Type B pancreatic cell (in vitro differentiated cells): ENCODE results near the gene GALNS. TPM values are rescaled to one million over a fixed set of nuclear protein-coding genes. Genes with fewer than 3 reads are reported as not detected.
"Not testable (repeated sequence)": the region's sequence is repeated elsewhere in the genome, so short reads cannot be mapped to it uniquely, and the experiment has no call there.

Experiments used
- DNase-seq: peaks from one replicate; pipeline ENCODE4 v3.0.0; 2021; ENCODE audit warnings: mixed read lengths; ENCODE audit not compliant: unreplicated experiment; ENCODE audit errors: extremely low spot score
- H3K27ac Mint-ChIP-seq: 2 replicates; pipeline ENCODE4 v1.8.0; 2021; ENCODE audit warnings: mild to moderate bottlenecking, mixed read lengths
- H3K27me3 Mint-ChIP-seq: 2 replicates; pipeline ENCODE4 v1.8.0; 2021; ENCODE audit warnings: mixed read lengths
- H3K36me3 Mint-ChIP-seq: 2 replicates; pipeline ENCODE4 v1.8.0; 2021; ENCODE audit warnings: mixed read lengths
- H3K4me1 Mint-ChIP-seq: one replicate; pipeline ENCODE4 v1.8.0; 2021; ENCODE audit warnings: mixed read lengths; ENCODE audit not compliant: unreplicated experiment
- H3K4me3 Mint-ChIP-seq: 2 replicates; pipeline ENCODE4 v1.8.0; 2021; ENCODE audit warnings: mild to moderate bottlenecking, mixed read lengths
- H3K9me3 Mint-ChIP-seq: 2 replicates; pipeline ENCODE4 v1.8.0; 2021; ENCODE audit warnings: mixed read lengths
- CTCF ChIP-seq: fragments of 200-600 bp; sonication (generic); conservative IDR thresholded peaks from 2 replicates; pipeline ENCODE4 v1.5.0; 2021; ENCODE audit warnings: antibody characterized with exemption, mild to moderate bottlenecking
- total RNA-seq: library from RNA; stranded (reverse); gene quantifications from 2 replicates; pipeline ENCODE4 v1.2.1, GENCODE V29; 2021; ENCODE audit warnings: low replicate concordance

Gene GALNS
- total RNA-seq, 1 donor from 2014 or later: 30.2 TPM

DNA sequence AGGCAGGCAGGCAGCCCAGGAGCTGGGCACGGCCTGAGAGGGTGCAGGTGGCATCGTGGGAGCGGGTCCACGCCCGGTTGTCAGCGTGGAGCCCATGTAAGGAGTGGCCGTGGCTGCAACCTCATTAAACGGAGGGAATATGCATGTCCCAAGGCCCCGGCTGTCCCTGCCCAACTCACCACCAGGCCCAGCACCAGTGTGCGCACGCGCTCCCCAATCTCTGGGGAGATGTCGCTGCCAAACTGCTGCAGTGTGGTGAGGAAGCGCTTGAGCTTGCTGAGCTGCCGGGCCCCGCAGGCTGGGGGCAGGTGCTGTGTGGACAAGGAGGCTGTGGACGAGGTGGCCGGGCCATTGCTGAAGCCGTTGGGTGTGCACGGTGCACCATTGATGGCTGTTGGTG lies 35.3 kb upstream of the GALNS start:
- Mint-ChIP-seq H3K4me3 (no peak overlapping the region), H3K27me3 (no peaks in the 10 kb centered on the region), H3K9me3 (no peaks in the 10 kb centered on the region), H3K36me3 (no peaks in the 10 kb centered on the region), H3K4me1 (no peaks in the 10 kb centered on the region), H3K27ac (no peak overlapping the region)
- no peak for DNase-seq
- no peak for TF ChIP-seq CTCF

- no peak for DNase-seq
- no peaks in the 10 kb centered on the region for H3K36me3 Mint-ChIP-seq
- no peaks in the 10 kb centered on the region for H3K9me3 Mint-ChIP-seq
- peak overlapping the region; percentile 29 for H3K27ac Mint-ChIP-seq
- H3K4me1 Mint-ChIP-seq: no peaks in the 10 kb centered on the region
- no peak for TF ChIP-seq CTCF
- no peak overlapping the region for H3K4me3 Mint-ChIP-seq
- H3K27me3 Mint-ChIP-seq: no peaks in the 10 kb centered on the region
Measured at GRCh38 chr16:88891083-88891482, 34.3 kb upstream of the GALNS start.

GRCh38 chr16:88889702-88890352 lies 33.1 kb upstream of the GALNS start:
- not testable (repeated sequence) for H3K27ac Mint-ChIP-seq, H3K4me3 Mint-ChIP-seq, H3K36me3 Mint-ChIP-seq, H3K4me1 Mint-ChIP-seq, DNase-seq, H3K27me3 Mint-ChIP-seq, H3K9me3 Mint-ChIP-seq

DNA sequence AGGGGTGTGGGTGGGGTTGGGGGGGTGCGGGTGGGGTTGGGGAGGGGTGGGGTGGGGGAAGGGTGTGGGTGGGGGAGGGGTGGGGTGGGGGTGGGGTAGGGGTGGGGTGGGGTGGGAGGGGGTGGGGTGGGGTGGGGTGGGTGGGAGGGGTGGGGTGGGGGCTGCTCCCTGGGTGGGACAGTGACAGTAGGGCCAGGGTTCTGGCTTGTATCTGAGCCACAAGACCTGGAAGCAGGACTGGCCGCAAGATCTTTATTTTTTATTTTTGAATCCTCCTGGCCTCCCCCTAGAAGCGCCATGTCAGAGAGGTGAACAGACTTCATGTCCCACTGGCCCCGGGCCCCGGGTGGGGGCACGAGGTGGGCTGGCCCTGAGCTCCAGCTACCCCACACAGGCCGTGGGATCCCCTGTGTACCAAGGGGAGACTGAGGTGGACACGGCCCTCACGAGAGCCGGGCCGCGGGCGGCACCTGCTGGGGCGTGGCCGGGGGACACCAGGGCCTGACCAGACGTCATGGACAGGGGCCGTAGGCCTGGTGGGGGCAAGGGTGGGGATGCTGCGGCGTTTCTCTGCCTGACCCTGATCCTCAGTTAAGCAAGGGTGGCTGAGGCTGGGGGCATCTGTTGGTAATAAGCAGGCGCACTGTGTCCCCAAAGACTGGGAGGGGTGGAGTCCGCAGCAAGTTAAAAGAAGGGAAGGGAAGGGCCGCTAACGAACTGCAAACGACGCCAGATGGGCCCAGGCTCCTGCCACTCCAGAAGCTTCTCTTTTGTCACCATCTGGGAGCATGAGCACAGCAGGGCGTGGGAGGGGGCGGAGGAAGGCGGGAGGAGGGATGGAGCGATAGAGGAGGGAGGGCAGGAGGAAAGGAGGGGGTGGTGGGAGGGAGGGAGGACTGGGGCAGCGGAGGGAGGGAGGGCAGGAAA lies 32.0 kb upstream of the GALNS start:
- Mint-ChIP-seq H3K27ac (no peak overlapping the region), H3K36me3 (no peaks in the 10 kb centered on the region), H3K9me3 (no peaks in the 10 kb centered on the region), H3K4me3 (no peak overlapping the region), H3K27me3 (no peaks in the 10 kb centered on the region), H3K4me1 (no peaks in the 10 kb centered on the region)
- no peak for DNase-seq
- TF ChIP-seq CTCF: no peak

DNA sequence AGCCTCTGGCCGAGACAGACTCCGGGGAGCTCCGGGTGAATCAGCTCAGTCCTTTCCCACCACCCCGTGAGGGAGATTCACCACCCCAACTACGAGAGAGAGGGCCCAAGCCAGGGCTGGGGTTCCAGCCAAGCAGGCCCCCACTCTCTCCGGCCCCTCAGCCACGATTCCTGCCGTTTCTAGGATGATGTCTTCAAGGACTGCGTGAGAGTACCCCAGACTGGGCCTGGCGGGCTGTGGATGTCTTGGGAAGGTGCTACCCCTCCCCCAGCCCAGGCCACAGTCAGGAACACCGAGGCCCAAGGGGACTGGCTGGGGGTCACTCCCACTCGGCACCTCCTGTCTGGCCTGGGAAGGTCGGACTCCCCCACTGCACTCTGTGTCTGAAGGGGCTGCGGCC lies 31.3 kb upstream of the GALNS start:
- Mint-ChIP-seq H3K9me3 (no peaks in the 10 kb centered on the region), H3K4me1 (no peaks in the 10 kb centered on the region), H3K4me3 (no peak overlapping the region), H3K27me3 (no peaks in the 10 kb centered on the region), H3K36me3 (no peaks in the 10 kb centered on the region), H3K27ac (no peak overlapping the region)
- no peak for DNase-seq
- TF ChIP-seq CTCF: no peak

DNA sequence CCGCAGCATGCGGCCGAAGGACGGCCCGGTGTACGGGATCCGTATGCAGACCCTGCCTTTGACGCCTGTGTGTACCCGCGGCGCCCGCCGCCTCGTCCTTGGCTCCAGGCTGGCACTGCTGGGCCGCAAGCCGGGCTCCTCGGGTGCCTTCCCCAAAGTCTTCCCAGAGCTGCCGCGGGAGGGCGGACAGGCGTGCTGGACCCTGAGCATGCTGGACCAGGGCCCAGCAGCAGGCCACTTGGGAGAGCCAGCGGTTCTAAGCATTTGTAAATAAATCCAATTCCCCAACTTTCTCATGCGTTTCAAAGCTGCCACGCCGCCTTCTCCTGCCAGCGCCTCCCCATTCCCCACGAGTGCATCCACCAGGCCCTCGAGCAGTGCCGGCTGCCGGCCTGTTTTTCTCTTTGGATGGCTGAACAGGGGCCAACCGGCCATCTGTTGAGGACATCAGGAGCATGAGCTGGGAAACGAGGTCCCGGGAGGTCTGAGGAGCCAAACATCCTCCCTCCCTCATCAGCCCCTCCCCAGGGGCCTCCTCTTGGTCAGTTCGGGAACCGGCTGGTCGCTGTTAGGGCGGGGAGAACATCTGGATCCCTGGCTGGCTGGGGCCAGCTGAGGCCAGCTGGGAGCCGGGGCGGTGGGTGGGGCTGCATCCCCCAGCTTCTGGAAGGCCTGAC lies 30.2 kb upstream of the GALNS start:
- Mint-ChIP-seq H3K9me3 (no peaks in the 10 kb centered on the region), H3K4me3 (no peak overlapping the region), H3K4me1 (no peaks in the 10 kb centered on the region), H3K27ac (no peak overlapping the region), H3K27me3 (no peaks in the 10 kb centered on the region), H3K36me3 (no peaks in the 10 kb centered on the region)
- no peak for TF ChIP-seq CTCF
- no peak for DNase-seq
